ENCODE results near the gene SAP30L. TPM values are rescaled to one million over a fixed set of nuclear protein-coding genes. Genes with fewer than 3 reads are reported as not detected.

Gene SAP30L
- polyA plus RNA-seq, 1 donor (not counting 4 experiments of a cell fraction or from before 2014, with no cell fraction given) = 42.1 TPM

DNA sequence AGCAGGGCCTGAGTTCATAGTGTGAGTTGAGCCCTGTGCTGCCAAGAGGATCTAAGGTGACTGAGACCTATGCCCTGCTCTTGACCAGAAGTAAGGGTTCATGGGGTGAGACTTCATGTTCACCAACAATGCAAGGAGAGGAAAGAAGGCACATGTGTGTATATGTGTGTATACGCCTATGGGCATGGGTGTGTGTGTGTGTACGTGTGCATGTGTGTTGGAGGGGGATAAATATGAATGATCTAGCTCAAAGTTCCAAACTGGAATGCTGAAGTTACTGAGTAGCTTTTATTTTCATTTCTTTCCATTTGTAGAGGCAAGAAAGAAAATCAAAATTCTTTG, 57.9 kb downstream of the SAP30L start:
- dilution Hi-C loops (cut with MboI; ENCODE audit: extremely low pct_ligation_motif_present, low sequenced_read_pairs) = no loop called here
- H2AFZ ChIP-seq (ENCODE audit: control insufficient read depth, low read length) = no peak overlapping the region
- no peaks in the 10 kb centered on the region for H3K79me2 ChIP-seq (ENCODE audit: control insufficient read depth, insufficient read depth, low read length)
- H3K4me2 ChIP-seq (ENCODE audit: control insufficient read depth, extremely low read depth, insufficient read depth, low read depth, low read length) = no peak overlapping the region
- H3K9ac ChIP-seq (ENCODE audit: control insufficient read depth, extremely low read depth, insufficient read depth, low read length) = no peak overlapping the region
- no peaks in the 10 kb centered on the region for H4K20me1 ChIP-seq (ENCODE audit: control insufficient read depth, extremely low read depth, insufficient read depth, low read length)
- TF ChIP-seq, protein P1, sequence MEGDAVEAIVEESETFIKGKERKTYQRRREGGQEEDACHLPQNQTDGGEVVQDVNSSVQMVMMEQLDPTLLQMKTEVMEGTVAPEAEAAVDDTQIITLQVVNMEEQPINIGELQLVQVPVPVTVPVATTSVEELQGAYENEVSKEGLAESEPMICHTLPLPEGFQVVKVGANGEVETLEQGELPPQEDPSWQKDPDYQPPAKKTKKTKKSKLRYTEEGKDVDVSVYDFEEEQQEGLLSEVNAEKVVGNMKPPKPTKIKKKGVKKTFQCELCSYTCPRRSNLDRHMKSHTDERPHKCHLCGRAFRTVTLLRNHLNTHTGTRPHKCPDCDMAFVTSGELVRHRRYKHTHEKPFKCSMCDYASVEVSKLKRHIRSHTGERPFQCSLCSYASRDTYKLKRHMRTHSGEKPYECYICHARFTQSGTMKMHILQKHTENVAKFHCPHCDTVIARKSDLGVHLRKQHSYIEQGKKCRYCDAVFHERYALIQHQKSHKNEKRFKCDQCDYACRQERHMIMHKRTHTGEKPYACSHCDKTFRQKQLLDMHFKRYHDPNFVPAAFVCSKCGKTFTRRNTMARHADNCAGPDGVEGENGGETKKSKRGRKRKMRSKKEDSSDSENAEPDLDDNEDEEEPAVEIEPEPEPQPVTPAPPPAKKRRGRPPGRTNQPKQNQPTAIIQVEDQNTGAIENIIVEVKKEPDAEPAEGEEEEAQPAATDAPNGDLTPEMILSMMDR (optimal IDR thresholded peaks at IDR 0.05 in 1 of 3, IDR thresholded peaks at IDR 0.05 in 1 of 3, conservative IDR thresholded peaks at IDR 0.05 in 1 of 3; ENCODE audit: extremely low read depth in 1 of 3, insufficient read depth in 2 of 3, low read length in 3 of 3) = no peak
- TF ChIP-seq EZH2 (IDR thresholded peaks at IDR 0.05; ENCODE audit: low read length) = no peak
- H3K36me3 ChIP-seq (ENCODE audit: control insufficient read depth in 2 of 2, extremely low read depth in 1 of 2, insufficient read depth in 2 of 2, low read length in 2 of 2) = no peaks in the 10 kb centered on the region
- H3K27ac ChIP-seq (ENCODE audit: control insufficient read depth, insufficient read depth, low read length) = no peak overlapping the region
- H3K4me3 ChIP-seq (ENCODE audit: control insufficient read depth in 2 of 3, extremely low read depth in 1 of 3, insufficient read depth in 2 of 3, low read depth in 1 of 3, low read length in 3 of 3) = no peak overlapping the region
- no peaks in the 10 kb centered on the region for H3K9me3 ChIP-seq (ENCODE audit: control insufficient read depth, low read depth, low read length)
- DNase-seq (ENCODE audit: low read depth, low spot score) = no peak
- no peaks in the 10 kb centered on the region for H3K27me3 ChIP-seq (ENCODE audit: control insufficient read depth, extremely low read depth, insufficient read depth, low read length)
- H3K9me1 ChIP-seq (ENCODE audit: control insufficient read depth, extremely low read depth, insufficient read depth, low read length) = no peaks in the 10 kb centered on the region
- no peaks in the 10 kb centered on the region for H3K4me1 ChIP-seq (ENCODE audit: control insufficient read depth, extremely low read depth, insufficient read depth, low read length)
- no peak for FAIRE-seq

DNA sequence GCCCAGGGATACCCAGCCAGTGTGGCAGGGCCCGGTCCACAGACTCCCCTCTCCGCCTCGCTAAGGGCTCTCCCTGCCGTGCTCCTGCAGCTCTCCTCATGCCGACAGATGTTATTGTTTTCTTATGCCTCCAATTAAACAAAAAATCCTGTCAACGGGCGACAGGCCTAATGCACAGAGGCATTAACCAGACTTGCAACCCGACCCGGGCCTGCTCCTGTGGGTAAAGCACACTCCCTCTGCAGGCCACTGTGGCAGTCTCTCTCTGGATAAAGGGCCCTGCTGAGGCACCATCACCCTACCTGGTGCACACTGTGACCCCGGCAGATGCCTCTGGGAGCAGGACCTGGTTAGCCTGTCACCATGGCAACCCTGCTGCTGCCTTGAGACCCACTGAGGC, 59.8 kb downstream of the SAP30L start:
- H3K27me3 ChIP-seq (ENCODE audit: control insufficient read depth, extremely low read depth, insufficient read depth, low read length) = no peaks in the 10 kb centered on the region
- no peak overlapping the region for H3K27ac ChIP-seq (ENCODE audit: control insufficient read depth, insufficient read depth, low read length)
- H3K4me1 ChIP-seq (ENCODE audit: control insufficient read depth, extremely low read depth, insufficient read depth, low read length) = no peaks in the 10 kb centered on the region
- no peaks in the 10 kb centered on the region for H3K9me3 ChIP-seq (ENCODE audit: control insufficient read depth, low read depth, low read length)
- H2AFZ ChIP-seq (ENCODE audit: control insufficient read depth, low read length) = no peak overlapping the region
- FAIRE-seq (no peak), DNase-seq (ENCODE audit: low read depth, low spot score) (no peak)
- H3K9me1 ChIP-seq (ENCODE audit: control insufficient read depth, extremely low read depth, insufficient read depth, low read length) = no peaks in the 10 kb centered on the region
- TF ChIP-seq, protein P1 (optimal IDR thresholded peaks at IDR 0.05 in 1 of 3, IDR thresholded peaks at IDR 0.05 in 1 of 3, conservative IDR thresholded peaks at IDR 0.05 in 1 of 3; ENCODE audit: extremely low read depth in 1 of 3, insufficient read depth in 2 of 3, low read length in 3 of 3) = no peak
- no peak for TF ChIP-seq EZH2 (IDR thresholded peaks at IDR 0.05; ENCODE audit: low read length)
- no peak overlapping the region for H3K9ac ChIP-seq (ENCODE audit: control insufficient read depth, extremely low read depth, insufficient read depth, low read length)
- no peaks in the 10 kb centered on the region for H4K20me1 ChIP-seq (ENCODE audit: control insufficient read depth, extremely low read depth, insufficient read depth, low read length)
- no peak overlapping the region for H3K4me2 ChIP-seq (ENCODE audit: control insufficient read depth, extremely low read depth, insufficient read depth, low read depth, low read length)
- no peaks in the 10 kb centered on the region for H3K79me2 ChIP-seq (ENCODE audit: control insufficient read depth, insufficient read depth, low read length)
- no peak overlapping the region for H3K4me3 ChIP-seq (ENCODE audit: control insufficient read depth in 2 of 3, extremely low read depth in 1 of 3, insufficient read depth in 2 of 3, low read depth in 1 of 3, low read length in 3 of 3)
- no peaks in the 10 kb centered on the region for H3K36me3 ChIP-seq (ENCODE audit: control insufficient read depth in 2 of 2, extremely low read depth in 1 of 2, insufficient read depth in 2 of 2, low read length in 2 of 2)
- dilution Hi-C loops (cut with MboI; ENCODE audit: extremely low pct_ligation_motif_present, low sequenced_read_pairs) = no loop called here

Measured in keratinocyte (primary cell).